ENCODE data around the gene DIABLO. TPM values are rescaled to one million over a fixed set of nuclear protein-coding genes. Genes with fewer than 3 reads are reported as not detected.
"Not testable (repeated sequence)": the region's sequence is repeated elsewhere in the genome, so short reads cannot be mapped to it uniquely, and the experiment has no call there.

DIABLO gene
- total RNA-seq, 1 donor from 2014 or later: 30.9 TPM

- no peak for DNase-seq (ENCODE audit: low spot score)
- intact Hi-C loops (cut with DNase I): no loop called here
Measured at GRCh38 chr12:122197612-122197966, 28.3 kb downstream of the DIABLO start.

- intact Hi-C loops (cut with DNase I): no loop called here
- no peak for DNase-seq (ENCODE audit: low spot score)
Measured at GRCh38 chr12:122195405-122195804, 30.4 kb downstream of the DIABLO start.

- intact Hi-C loops (cut with DNase I): loop anchor here (5.0 kb wide), 1 partner anchor 68 kb away; no protein-coding TSS in a partner anchor
- no peak for DNase-seq (ENCODE audit: low spot score)
Measured at GRCh38 chr12:122194804-122195203, 31.0 kb downstream of the DIABLO start.

- peak; percentile 12 for DNase-seq (ENCODE audit: low spot score)
- intact Hi-C loops (cut with DNase I): loop anchor here (5.0 kb wide), 1 partner anchor 65 kb away; no protein-coding TSS in a partner anchor
Measured at GRCh38 chr12:122192441-122192840, 33.4 kb downstream of the DIABLO start.

GRCh38 chr12:122190842-122191668 is 34.8 kb downstream of the DIABLO start:
- intact Hi-C loops (cut with DNase I): loop anchor here (5.0 kb wide), 1 partner anchor 64 kb away; no protein-coding TSS in a partner anchor
- DNase-seq (ENCODE audit: low spot score): peak; percentile 22

GRCh38 chr12:122189626-122190475 is 36.0 kb downstream of the DIABLO start:
- intact Hi-C loops (cut with DNase I): loop anchor here (5.0 kb wide), 1 partner anchor 63 kb away; no protein-coding TSS in a partner anchor
- DNase-seq (ENCODE audit: low spot score): no peak

GRCh38 chr12:122187466-122187865 is 38.4 kb downstream of the DIABLO start:
- intact Hi-C loops (cut with DNase I): no loop called here
- DNase-seq (ENCODE audit: low spot score): no peak

- intact Hi-C loops (cut with DNase I): no loop called here
- DNase-seq (ENCODE audit: low spot score): no peak
Measured at GRCh38 chr12:122185494-122186082, 40.3 kb downstream of the DIABLO start.

- intact Hi-C loops (cut with DNase I): no loop called here
- no peak for DNase-seq (ENCODE audit: low spot score)
Measured at GRCh38 chr12:122185079-122185478, 40.8 kb downstream of the DIABLO start.

- no peak for DNase-seq (ENCODE audit: low spot score)
- intact Hi-C loops (cut with DNase I): no loop called here
Measured at GRCh38 chr12:122184517-122184916, 41.3 kb downstream of the DIABLO start.

GRCh38 chr12:122183588-122183940 is 42.3 kb downstream of the DIABLO start:
- DNase-seq (ENCODE audit: low spot score): no peak
- intact Hi-C loops (cut with DNase I): no loop called here

GRCh38 chr12:122182887-122183587 is 42.8 kb downstream of the DIABLO start, which contains the start of gene LRRC43:
LRRC43 (plus strand) TSS chr12:122183123; CDS start chr12:122183145, 22 bp downstream.
- intact Hi-C loops (cut with DNase I): no loop called here

GRCh38 chr12:122176473-122176872 is 49.4 kb downstream of the DIABLO start:
- intact Hi-C loops (cut with DNase I); DNase-seq (ENCODE audit: low spot score): not testable (repeated sequence)

More at GRCh38 chr12:122182887-122183587, 42.8 kb downstream of the DIABLO start, which contains the start of gene LRRC43:
- DNase-seq (ENCODE audit: low spot score): peak; percentile 78

- DNase-seq (ENCODE audit: low spot score): no peak
- intact Hi-C loops (cut with DNase I): no loop called here
Measured at GRCh38 chr12:122174155-122174845, 51.6 kb downstream of the DIABLO start, which contains the start of gene IL31. IL31 (minus strand) TSS chr12:122174221; CDS start chr12:122174172, 49 bp downstream.

- DNase-seq (ENCODE audit: low spot score): no peak
- intact Hi-C loops (cut with DNase I): no loop called here
Measured at GRCh38 chr12:122172262-122172939, 53.5 kb downstream of the DIABLO start.

GRCh38 chr12:122171399-122171798 is 54.5 kb downstream of the DIABLO start:
- intact Hi-C loops (cut with DNase I): no loop called here
- no peak for DNase-seq (ENCODE audit: low spot score)

GRCh38 chr12:122168492-122168891 is 57.4 kb downstream of the DIABLO start:
- no peak for DNase-seq (ENCODE audit: low spot score)
- intact Hi-C loops (cut with DNase I): no loop called here

- no peak for DNase-seq (ENCODE audit: low spot score)
- intact Hi-C loops (cut with DNase I): no loop called here
Measured at GRCh38 chr12:122167356-122167925, 58.4 kb downstream of the DIABLO start.
